HG02798 (cell line): ENCODE data around the gene MPLKIP.
"Not testable (repeated sequence)": the region's sequence is repeated elsewhere in the genome, so short reads cannot be mapped to it uniquely, and the experiment has no call there.

ENCODE experiments used
- ATAC-seq: cut with Tn5 transposase; IDR thresholded peaks from one replicate; pipeline ENCODE4 v1.9.1; 2021; ENCODE audit warnings: mild to moderate bottlenecking; ENCODE audit not compliant: unreplicated experiment, poor library complexity

Gene MPLKIP

DNA sequence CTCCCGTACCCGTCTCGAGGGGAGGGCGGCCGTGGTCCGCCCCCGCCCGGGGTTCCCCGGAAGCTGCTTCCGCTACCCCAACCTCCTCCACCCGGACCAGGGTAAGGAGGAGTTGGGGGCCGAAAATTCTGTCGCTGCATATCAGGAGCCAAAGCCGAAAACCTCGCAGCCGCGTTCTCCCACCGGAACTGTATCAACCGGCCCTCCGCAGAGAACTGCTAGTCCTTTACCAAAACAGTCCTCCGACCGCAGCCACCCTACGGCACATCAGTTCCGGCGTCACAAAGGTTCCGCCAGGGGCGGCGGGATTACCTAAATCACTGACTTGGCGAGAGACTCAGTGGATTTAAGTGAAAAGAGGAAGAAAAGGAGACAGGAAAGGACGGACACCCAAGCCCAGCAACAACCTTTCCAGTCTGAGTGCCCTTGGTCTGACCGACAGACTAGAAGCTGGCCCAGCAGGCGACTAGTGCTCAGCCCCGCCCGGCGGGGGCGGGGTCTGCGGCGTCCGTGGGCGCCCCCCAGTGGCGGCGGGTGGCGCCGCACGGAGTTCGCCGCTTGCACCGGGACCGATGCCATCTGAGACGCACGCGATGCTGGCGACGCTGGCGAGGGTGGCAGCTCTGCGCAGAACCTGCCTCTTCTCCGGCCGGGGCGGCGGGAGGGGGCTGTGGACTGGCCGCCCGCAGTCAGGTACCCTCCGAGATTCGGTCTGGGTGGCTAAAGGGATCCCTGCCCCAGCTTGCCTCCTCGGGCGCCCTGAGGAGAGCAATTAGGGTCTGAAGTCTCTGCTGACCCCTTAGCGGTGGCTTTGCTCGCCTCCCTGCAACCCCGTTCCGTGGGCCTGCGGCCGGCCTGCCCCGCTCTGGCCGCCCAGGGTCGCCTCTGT is at the start of gene MPLKIP, which contains the start of gene SUGCT:
Gene MPLKIP (minus strand): TSS at position 195 of the 889 bp plus-strand sequence. CDS start 55 bp downstream, at position 140.
Gene SUGCT (plus strand): TSS at position 578 of the 889 bp plus-strand sequence.
- ATAC-seq = peak; percentile 92

DNA sequence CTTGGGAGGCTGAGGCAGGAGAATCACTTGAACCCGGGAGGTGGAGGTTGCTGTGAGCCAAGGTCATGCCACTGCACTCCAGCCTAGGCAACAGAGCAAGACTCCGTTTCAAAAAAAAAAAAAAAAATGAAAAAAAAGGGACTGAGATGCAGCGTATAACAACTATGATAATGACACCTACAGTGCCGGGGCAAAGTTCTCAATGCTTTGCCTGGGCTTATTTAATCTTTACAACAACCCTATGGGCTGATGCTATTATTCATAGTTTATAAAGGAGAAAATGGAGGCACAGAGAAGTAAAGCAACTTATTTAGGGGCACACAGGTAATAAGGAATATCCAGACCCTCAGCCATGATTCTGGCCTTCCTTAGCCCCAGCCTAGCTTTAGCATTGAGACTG is 48.0 kb upstream of the MPLKIP start:
- no peak for ATAC-seq

DNA sequence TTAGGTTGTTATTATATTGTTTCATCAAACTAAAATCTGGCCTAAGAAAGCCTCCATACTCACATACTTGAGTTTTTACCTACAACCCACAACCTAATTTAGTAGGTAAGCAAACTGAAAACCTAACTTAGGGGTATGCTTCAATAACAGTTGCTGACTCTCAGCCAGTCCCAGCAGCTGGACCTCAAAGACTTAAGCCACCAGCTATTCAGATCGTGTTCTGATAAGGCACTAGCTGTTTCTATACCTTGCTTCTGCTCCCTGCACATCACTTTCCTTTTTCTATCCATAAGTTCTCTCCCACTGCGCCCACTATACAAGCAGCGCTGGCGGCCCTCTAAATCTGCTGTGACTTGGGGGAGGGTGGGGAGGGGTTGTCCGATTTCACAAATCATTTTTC is 42.6 kb upstream of the MPLKIP start:
- ATAC-seq = no peak

- ATAC-seq = no peak
Observed at GRCh38 chr7:40175725-40176510, 41.5 kb upstream of the MPLKIP start.

- not testable (repeated sequence) for ATAC-seq
Observed at GRCh38 chr7:40175256-40175655, 40.8 kb upstream of the MPLKIP start.

GRCh38 chr7:40173121-40173520 is 38.7 kb upstream of the MPLKIP start:
- ATAC-seq = not testable (repeated sequence)

GRCh38 chr7:40168266-40168665 is 33.8 kb upstream of the MPLKIP start:
- not testable (repeated sequence) for ATAC-seq

DNA sequence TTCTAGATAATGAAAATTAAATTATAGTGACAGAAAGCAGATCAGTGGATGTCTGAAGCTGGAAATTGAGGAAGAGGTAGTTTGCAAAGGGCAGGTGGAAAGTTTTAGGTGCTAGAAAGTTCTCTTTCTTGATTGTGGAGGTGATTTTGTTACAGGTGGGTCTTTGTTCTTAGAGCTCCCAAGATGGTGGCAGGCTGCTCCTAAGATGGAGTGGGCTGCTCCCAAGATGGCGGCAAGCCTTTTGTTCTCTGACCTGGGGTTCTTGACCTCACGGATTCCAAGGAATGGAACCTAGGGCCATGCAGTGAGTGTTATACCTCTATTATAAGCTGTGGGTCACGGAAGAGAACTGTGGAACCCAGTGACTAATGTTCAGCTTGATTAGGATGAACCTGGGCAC is 32.9 kb upstream of the MPLKIP start:
- ATAC-seq = no peak

- no peak for ATAC-seq
Observed at GRCh38 chr7:40165216-40165615, 30.8 kb upstream of the MPLKIP start.

GRCh38 chr7:40162516-40162915 is 28.1 kb upstream of the MPLKIP start:
- ATAC-seq = no peak

- ATAC-seq = no peak
Observed at GRCh38 chr7:40156988-40157387, 22.6 kb upstream of the MPLKIP start.

GRCh38 chr7:40151504-40151903 is 17.1 kb upstream of the MPLKIP start:
- no peak for ATAC-seq

DNA sequence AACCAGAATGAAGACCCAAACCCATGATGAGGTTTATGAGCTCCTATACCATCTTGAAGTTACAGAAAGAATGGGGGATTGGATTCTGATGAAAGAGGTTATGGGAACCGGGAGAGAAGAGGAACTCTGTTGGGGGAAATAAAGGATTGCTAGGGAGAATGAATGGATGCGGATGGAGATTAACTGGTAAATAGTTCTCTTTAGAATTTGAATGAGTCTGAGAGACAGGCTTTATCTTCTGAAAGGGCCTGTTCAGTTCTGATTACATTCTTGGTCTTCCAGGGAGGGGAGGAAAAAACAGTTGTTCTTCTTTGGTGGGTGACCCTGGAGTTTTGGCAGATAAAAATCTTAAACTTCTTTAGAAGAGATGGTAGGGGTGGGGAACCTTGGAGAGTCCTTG is 14.2 kb upstream of the MPLKIP start:
- no peak for ATAC-seq

- ATAC-seq = not testable (repeated sequence)
Observed at GRCh38 chr7:40148247-40148580, 13.8 kb upstream of the MPLKIP start.

DNA sequence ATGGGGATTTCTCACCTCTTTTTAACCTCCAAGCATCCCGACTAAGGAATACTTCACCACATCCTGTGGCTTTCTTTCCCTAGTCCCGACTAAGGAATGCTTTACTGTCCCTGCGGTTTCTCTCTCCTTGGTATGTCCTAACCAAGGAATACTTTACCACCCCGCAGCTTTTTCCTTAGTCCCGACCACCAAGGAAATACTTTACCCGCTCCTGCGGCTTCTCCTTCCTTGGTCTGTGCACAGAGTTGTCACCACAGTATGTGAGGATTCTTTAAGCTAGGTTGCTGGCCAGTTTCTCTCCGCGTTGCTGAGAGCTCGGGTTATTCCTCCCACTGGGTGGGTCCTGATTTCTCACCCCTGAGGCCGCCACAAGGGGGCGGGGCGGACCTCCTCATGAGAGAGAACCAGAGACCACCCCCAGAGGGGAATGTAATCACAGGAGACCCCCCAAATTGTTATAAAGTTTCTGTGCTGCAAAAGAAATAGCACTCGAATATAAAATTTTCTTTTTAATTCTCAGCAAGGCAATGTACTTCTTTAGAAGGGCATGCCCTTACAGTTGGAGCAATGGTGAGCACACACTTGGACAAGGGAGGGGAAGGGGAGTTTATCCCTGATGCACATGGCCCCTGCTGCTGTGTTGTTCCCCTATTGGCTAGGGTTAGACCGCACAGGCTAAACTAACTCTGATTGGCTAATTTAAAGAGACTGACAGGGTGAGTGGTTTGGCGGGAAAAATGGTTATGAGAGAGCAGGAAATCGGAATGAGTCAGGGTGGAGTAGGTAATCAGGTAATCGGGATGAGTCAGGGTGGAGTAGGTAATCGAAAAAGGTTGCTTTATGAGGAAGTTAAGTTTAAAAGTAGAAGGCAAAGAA is 13.2 kb upstream of the MPLKIP start:
- no peak for ATAC-seq

DNA sequence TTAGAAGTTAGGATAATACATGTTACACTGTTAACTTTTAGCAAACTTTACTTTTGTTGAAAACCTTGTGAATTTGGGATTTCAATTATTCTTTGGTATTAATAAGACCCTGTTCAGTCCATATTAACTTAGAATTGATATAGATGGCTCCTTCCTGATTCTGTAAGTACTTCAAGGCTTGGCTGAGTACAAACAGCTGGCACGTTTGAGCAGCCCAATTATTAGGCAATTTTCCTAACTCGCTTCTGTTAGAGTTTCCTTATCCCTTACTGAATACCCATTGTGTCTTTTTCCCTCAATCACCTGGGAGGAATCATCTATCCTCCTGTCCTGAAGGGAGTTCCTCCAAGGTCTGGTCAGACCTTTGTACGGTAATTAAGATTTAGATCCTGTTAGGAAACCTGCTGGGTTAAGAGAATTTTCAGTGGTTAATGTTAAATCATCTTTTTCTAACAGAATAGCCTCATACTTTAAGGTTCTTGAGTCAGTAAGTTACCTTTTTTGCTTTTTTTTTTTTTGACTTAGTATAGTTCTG is 11.2 kb upstream of the MPLKIP start:
- ATAC-seq = not testable (repeated sequence)

DNA sequence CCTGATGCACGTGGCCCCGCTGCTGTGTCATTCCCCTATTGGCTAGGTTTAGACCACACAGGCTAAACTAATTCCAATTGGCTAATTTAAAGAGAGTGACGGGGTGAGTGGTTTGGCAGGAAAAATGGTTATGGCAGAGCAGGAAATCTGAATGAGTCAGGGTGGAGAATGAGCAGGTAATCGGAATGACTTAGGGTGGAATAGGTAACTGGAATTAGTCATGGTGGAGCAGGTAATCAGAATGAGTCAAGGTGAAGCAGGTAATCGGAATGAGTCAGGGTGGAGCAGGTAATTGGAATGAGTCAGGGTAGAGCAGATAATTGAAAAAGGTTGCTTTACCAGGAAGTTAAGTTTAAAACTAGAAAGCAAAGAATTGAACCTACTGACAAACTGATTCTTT is 7.5 kb upstream of the MPLKIP start:
- ATAC-seq = not testable (repeated sequence)

- not testable (repeated sequence) for ATAC-seq
Observed at GRCh38 chr7:40139891-40140290, 5.5 kb upstream of the MPLKIP start.

DNA sequence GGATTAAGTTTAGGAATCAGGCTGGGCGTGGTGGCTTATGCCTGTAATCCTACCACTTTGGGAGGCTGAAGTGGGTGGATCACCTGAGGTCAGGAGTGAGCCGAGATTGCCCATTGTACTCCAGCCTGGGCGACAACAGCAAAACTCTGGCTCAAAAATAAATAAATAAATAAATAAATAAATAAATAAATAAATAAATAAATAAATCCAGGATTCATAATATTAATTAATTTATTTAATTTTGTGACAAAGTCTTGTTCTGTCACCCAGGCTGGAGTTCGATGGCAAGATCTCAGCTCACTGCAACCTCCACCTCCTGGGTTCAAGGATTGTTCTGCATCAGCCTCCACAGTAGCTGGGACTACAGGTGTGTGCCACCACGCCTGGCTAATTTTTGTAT is 4.6 kb upstream of the MPLKIP start:
- ATAC-seq = no peak

DNA sequence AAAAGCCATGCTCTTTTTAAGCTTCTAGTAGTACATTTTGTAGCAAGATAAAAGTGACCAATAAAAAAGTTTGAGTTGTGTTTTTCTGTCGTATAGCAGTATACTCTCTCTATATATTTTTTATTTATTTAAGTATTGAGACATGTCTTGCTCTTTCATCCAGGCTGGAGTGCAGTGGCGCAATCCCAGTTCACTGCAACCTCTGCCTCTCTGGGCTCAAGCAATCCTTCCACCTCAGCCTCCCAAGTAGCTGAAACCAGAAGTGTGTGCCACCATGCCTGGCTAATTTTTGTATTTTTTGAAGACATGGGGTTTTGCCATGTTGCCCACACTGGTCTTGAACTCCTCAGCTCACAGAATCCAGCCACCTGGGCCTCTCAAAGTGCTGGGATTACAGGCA is 3.1 kb upstream of the MPLKIP start:
- ATAC-seq = no peak
